ENCODE data around the gene SH3GL2.

The SH3GL2 gene

GRCh38 chr9:17665450-17665849 is 86.6 kb downstream of the SH3GL2 start:
- DNase-seq = no peak

DNA sequence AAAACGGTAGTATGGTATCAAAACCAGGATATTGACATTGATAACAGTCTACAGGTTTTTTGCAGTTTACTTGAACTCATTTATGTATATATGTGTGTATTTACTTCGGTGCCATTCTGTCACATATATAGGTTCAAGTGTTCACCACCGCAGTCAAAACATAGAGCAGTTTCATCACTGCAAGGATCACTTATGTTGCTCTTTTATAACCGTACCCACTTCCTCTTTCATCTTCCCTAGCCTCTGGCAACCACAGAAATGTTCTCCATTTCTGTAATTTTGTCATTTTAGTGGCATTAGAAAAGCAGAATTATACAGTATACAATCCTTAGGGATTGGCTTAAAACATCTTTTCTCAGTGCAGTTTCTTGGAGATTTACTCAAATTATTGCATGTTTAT is 90.3 kb downstream of the SH3GL2 start:
- no peak for DNase-seq

GRCh38 chr9:17682684-17683083 is 103.8 kb downstream of the SH3GL2 start:
- no peak for DNase-seq

DNA sequence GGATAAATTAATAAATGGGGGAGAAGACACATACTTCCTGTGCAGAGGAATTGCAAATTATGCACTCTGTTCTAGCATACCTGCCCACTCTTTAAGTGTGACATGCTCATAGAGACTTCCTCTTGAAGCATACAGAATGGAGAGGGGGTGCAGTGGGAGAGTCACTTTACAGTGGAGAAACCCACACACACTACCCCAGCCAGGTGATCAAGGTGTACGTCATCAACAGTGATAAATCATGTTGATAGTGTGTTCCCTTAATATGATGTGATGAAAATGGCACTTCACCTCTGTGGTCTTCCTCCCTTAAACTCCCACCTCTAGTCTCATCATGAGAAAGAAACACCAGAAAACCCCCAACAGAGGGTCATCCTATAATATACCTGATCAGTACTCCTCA is 110.0 kb downstream of the SH3GL2 start:
- no peak for DNase-seq

- DNase-seq = no peak
Observed at GRCh38 chr9:17694336-17694735, 115.5 kb downstream of the SH3GL2 start.

- DNase-seq = no peak
Observed at GRCh38 chr9:17695482-17695881, 116.6 kb downstream of the SH3GL2 start.

DNA sequence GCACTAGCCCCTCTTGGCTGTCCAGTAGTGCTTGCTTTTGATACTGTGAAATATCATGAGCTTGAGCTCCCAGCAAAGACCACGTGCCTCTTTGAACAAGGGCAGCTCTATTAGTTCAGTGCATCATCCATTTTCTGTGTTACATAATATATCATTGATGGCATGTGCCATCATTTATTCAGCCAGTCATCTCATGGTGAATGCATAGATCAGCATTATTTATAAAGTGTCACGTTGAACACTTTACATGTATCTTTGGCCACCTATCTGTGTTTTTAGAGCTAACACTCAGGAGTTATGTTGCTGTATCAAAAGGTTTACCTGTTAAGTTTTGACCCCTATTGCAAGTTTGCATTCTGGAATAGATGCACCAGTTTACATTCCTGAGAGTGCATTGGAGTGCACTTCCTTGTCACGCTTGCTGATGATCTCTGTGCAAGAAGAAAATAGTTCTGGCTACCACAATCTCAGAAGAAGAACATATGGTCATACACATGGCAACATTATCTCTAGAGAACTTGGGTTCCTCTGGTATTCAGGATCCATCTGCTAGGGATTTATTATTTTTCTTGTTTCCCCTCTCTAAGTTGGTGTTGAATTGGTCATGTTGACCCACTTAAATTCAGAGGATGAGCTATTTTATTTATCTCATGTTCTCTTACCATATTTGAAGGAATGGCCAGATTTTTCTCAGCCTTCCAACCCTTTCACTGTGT is 120.9 kb downstream of the SH3GL2 start:
- no peak for DNase-seq

- DNase-seq = no peak
Observed at GRCh38 chr9:17706347-17706746, 127.5 kb downstream of the SH3GL2 start.

GRCh38 chr9:17719053-17719452 is 140.2 kb downstream of the SH3GL2 start:
- DNase-seq = no peak

GRCh38 chr9:17721954-17722353 is 143.1 kb downstream of the SH3GL2 start:
- no peak for DNase-seq

- no peak for DNase-seq
Observed at GRCh38 chr9:17723656-17724055, 144.8 kb downstream of the SH3GL2 start.

- DNase-seq = no peak
Observed at GRCh38 chr9:17725399-17726010, 146.6 kb downstream of the SH3GL2 start.

GRCh38 chr9:17726298-17726697 is 147.4 kb downstream of the SH3GL2 start:
- no peak for DNase-seq

DNA sequence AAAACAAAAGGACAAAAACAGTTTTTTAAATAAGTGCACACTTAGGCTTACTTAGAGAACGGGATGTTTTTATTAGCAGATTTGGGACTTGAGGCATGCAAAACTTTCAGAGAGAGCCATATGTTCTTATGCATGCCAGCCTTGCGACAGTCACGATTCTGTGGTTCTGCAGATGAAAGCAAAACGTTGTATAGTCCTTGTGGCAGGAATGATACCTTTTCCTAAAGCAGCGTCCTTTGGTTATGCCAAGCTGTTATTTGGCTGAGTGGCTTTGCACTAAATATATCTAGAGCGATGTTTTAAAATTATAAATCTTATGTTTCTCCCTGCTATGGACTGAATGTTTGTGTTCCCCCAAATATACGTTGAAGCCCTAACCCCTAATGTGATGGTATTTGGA is 152.0 kb downstream of the SH3GL2 start:
- no peak for DNase-seq

DNA sequence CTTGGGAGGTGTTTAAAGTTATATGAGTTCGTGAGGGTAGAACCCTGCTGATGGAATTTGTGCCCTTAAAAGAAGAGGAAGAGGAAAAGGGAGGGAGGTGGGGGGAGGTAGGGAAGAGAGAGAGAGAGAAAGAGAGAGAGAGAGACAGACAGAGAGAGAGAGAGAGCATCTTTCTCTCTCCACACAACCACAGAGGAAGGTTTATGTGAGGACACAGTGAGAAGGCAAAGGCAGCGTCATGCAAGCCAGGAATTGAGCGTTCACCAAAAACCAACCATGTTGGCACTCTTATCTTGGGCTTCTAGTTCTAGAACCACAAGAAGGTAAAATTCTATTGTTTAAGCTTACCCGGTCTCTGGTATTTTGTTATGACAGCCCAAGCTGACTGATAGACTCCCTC is 152.4 kb downstream of the SH3GL2 start:
- DNase-seq = no peak

GRCh38 chr9:17734674-17735073 is 155.8 kb downstream of the SH3GL2 start:
- no peak for DNase-seq

GRCh38 chr9:17735859-17736258 is 157.0 kb downstream of the SH3GL2 start:
- DNase-seq = no peak

DNA sequence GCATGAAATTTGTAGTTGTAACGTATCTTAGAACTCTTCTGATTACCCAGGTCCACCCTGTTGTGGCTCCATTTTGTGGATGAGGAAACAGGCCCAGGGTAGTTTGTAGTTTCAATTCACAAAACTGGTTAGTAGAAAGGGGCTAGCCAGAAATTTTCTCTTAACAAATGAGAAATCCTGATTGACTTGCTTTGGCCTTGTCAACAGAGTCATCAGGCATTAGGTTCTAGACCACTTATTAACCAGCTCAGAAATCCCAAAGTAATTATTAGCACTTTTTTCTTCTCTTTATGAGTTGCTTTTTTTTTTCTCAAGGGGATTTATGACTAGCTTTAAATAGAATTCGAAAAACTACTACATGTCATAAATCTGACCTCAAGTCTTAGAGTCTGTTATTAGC is 160.2 kb downstream of the SH3GL2 start:
- no peak for DNase-seq

DNA sequence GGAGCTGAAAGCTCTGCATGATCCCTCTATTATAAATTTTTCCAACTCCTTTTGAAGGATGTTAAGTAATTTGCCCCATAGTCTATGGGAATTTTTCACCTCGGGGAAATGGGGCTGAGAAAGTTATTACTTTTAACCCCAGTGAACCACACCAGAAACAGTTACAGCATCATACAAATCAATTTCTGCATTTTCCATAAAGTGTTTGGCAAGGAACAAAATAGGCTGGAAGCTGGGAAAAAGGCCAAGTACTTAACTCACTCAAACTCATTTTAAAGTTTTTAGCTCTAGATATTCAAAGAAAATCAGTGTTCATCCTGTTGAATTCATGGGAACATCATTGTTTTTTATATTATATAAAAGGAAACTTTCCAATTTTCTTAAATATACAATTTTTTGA is 160.9 kb downstream of the SH3GL2 start:
- DNase-seq = no peak

GRCh38 chr9:17742067-17742466 is 163.2 kb downstream of the SH3GL2 start:
- DNase-seq = no peak

- no peak for DNase-seq
Observed at GRCh38 chr9:17744786-17745185, 165.9 kb downstream of the SH3GL2 start.

DNA sequence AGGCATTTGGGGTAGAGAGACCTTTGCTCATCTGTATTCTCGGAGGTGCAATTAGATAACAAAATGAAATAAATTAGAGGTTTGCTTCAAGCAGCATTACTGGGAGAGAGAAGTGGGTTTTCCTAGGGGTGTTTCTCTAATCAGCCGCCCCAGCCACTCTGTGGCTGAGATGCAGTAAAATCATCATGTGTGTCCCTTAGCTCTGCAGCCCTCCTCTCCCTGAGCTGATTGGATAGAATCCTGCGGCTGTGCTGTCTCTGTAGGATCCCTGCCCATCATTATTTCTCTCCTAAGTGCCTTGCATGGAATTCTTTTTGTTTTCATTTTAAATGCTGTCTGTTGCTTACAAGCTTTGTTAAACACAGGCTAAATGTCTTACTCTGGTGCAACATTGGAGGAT is 171.4 kb downstream of the SH3GL2 start:
- no peak for DNase-seq

DNA sequence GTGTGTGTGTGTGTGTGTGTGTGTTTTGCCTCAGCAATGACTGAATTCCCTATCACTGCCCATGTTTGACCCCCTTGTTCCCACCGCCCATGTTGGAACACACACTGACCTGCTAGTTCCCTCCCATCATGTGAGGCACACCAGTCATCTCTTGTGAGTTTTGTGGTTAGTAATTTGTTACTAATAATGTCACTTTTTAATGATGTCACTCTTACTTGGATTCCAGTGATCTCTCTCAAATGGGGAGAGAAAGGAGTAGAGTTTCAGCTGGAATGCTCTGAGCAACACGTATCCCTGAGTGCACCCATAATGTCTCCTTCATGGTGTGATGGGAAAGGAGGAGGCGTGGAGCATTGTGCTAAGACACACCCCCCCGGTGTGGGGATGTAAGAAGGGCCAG is 172.6 kb downstream of the SH3GL2 start:
- DNase-seq = no peak

GRCh38 chr9:17752021-17752420 is 173.2 kb downstream of the SH3GL2 start:
- no peak for DNase-seq

DNA sequence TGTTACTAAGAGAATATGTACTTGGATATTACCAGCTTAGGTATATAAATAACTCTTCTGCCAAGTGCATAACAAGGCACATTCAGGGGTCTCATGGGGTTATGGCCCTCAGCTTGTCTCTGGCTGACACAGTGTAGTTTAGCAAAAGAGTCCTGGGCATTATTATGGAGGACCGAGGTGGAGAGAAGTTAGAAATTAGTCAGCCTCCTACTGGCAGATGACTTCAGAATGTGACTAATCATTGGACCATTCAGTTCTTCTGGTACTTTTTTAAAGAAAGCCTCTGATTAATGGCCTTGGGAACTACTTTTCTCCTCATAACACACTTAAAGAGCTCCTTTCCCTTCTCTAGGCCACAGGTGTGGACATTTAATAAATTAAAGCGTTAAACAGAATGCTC is 178.9 kb downstream of the SH3GL2 start:
- no peak for DNase-seq

Data from NCI-H187 (cell line).